Measurements from ENCODE around the gene FOXL3.

FOXL3 gene

GRCh38 chr7:312424-312823 lies 22.5 kb downstream of the FOXL3 start:
- DNase-seq (ENCODE audit: low read depth), result no peak
- TF ChIP-seq CTCF (conservative IDR thresholded peaks at IDR 0.05; ENCODE audit: low read depth, low read length), result no peak
- H3K4me3 ChIP-seq (ENCODE audit: low read length), result no peak overlapping the region

GRCh38 chr7:314853-315252 lies 24.9 kb downstream of the FOXL3 start:
- no peak overlapping the region for H3K4me3 ChIP-seq (ENCODE audit: low read length)
- TF ChIP-seq CTCF (conservative IDR thresholded peaks at IDR 0.05; ENCODE audit: low read depth, low read length), result no peak
- DNase-seq (ENCODE audit: low read depth), result no peak

DNA sequence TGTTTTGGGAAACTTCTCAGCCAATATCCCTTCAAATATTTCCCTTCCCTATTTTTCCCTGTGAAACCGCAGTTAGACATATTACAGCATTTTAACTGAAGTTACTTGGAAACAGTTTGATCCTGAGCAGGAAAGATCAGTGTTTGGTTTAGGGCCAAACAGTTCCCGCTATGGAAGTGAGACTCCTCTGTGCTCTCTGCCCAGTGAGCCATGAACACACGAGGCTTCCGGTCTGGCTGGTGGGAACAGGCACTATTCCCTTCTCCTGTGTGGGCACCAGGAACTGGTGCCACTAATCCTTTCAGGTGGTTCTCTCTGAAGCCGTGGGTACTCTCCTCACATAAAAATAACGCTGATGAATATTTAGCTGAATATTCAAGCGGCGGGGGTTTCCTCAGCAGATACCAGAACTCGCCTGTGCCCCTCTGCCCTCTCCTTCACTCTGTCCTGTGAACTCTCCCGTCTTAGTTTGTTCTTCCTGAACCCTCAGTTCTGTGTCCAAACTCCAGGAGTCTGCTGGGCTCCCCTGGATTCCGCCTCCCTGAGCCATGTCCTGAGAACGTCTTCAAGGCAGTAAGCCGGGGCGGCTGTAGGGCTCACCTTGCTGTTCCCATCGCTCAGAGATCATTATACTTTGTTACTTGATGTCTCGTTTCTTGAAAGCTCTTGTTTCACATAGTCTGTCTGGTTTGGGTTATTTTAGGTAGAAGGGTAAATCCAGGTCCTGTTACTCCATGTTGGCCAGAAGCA lies 25.7 kb downstream of the FOXL3 start:
- no peak overlapping the region for H3K4me3 ChIP-seq (ENCODE audit: low read length)
- DNase-seq (ENCODE audit: low read depth), result no peak
- TF ChIP-seq CTCF (conservative IDR thresholded peaks at IDR 0.05; ENCODE audit: low read depth, low read length), result no peak

DNA sequence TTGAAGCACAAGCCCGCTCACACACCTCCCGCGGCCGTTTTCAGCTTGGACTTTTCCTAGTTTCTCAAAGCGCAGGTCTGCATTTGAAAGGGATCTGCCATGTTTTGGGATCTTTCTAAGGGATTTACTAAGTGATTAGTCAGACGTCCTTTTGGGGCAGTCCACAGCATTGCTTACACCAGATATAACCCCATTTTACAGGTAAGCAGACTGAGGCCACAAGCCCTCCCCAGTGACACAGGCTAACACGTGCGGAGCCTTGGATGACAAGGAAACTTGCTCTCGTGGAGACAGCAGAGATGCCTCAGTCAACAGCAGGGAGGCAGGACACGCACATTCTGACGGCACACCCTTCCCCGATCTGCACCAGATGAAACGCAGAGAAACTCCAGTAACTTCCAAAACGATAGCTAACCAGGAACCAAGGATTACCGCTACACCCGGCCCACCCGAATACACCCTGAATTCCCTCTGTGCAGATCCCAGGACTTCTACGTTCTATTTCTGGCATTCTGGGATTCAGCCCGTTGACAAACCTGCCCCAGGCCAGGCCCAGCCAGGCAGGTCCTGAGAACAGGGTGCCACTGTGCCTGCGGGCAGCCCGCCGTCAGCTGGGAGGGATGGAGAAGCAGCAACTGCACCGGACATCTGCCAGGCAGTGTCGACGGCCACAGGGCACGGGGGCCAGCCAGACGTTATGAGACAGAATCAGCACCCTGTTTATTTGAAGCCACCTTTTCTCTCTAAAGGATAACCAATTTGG lies 27.9 kb downstream of the FOXL3 start:
- H3K4me3 ChIP-seq (ENCODE audit: low read length), result no peak overlapping the region
- no peak for TF ChIP-seq CTCF (conservative IDR thresholded peaks at IDR 0.05; ENCODE audit: low read depth, low read length)
- no peak for DNase-seq (ENCODE audit: low read depth)

DNA sequence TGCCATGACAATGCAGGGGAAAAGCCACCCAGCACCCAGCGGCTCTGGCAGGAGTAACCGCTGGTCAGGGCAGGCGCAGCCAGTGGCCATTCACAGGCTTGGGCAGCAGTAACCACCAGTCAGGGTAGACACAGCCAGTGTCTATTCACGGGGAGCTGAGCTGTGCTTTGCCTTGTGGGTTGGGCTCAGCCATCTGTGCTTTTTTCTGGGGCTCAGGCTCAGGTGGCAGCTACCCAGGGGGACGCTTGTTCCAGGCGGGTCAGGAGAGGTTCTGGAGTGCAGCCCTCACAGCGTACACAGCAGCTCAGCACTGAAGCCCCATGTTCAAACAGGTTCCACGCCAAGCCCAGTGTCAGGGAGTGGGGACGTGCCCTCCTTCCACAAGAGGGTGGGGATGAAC lies 28.5 kb downstream of the FOXL3 start:
- TF ChIP-seq CTCF (conservative IDR thresholded peaks at IDR 0.05; ENCODE audit: low read depth, low read length), result no peak
- no peak overlapping the region for H3K4me3 ChIP-seq (ENCODE audit: low read length)
- no peak for DNase-seq (ENCODE audit: low read depth)

DNA sequence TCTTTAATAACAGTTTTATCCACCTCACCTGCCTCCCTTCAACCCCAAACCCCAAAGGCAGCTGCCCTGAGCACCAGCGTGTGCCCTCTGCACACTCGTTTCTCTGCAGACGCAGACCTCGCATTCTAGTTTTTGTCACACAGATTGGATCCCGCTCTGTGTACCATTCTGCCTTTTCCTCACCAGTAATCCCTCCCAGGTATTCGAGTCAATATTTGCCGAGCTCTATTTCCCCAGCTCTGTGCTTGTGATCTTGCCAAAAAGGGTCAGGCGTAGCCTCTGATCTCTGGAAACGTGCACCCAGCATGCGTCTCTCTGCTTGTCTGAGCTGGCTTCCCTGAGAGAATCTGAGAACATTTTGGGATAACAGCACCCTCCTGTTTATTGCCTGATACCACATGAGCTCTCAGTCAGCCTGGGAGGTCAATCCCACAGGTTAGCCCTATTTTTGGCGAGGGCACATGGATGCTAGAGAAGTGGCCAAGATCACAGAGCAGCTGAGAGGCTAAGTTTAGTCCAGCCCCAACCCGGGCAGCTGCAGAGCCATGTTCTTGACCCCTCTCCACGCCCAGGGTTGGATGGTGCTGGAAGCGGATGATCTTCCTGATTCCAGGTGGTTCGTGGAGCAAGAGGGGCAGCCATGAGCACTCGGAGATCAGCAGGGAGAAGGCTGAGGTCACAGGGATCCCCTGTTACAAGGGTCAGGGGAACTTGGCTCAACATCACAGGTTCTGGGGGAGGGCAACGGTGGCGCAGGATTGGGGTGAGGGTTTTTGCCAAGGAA lies 29.1 kb downstream of the FOXL3 start:
- no peak overlapping the region for H3K4me3 ChIP-seq (ENCODE audit: low read length)
- DNase-seq (ENCODE audit: low read depth), result no peak

More for the DNA sequence above, 29.1 kb downstream of the FOXL3 start:
- TF ChIP-seq CTCF (conservative IDR thresholded peaks at IDR 0.05; ENCODE audit: low read depth, low read length), result no peak
